Measurements from ENCODE around the gene ARHGEF33.

ARHGEF33 gene

DNA sequence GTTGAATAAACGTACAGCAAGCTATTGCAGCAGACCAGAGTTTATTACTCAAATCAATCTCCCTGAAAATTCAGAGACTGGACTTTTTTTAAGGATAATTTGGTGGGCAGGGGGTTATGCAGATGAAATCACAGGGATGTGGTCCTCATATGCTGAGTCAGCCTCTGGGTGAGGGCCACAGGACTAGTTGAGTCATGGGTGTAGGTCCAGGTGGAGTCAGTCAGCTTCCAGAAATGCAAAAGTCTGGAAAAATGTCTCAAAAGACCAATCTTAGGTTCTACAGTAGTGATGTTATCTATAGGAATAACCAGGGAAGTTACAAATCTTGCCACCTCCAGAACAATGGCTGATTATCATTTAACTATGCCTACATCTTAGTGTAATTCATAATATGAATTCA is 51.1 kb downstream of the ARHGEF33 start:
- no peak for TF ChIP-seq FOXM1 (IDR thresholded peaks at IDR 0.05; ENCODE audit: borderline replicate concordance, low read depth)
- TF ChIP-seq TCF12 (IDR thresholded peaks at IDR 0.05; ENCODE audit: low read depth), result no peak
- TF ChIP-seq USF1 (IDR thresholded peaks at IDR 0.05), result no peak
- no peak for TF ChIP-seq ZBTB7A (IDR thresholded peaks at IDR 0.05; ENCODE audit: low read depth)

- TF ChIP-seq MAX (IDR thresholded peaks at IDR 0.05) (no peak), TAF1 (IDR thresholded peaks at IDR 0.05; ENCODE audit: low read depth) (no peak), USF1 (IDR thresholded peaks at IDR 0.05) (no peak), RAD21 (IDR thresholded peaks at IDR 0.05; ENCODE audit: low read depth) (no peak), TCF12 (IDR thresholded peaks at IDR 0.05; ENCODE audit: low read depth) (no peak), EP300 (IDR thresholded peaks at IDR 0.05; ENCODE audit: borderline replicate concordance) (no peak), FOXM1 (IDR thresholded peaks at IDR 0.05; ENCODE audit: borderline replicate concordance, low read depth) (no peak), REST (IDR thresholded peaks at IDR 0.05; ENCODE audit: low read depth) (no peak), YY1 (IDR thresholded peaks at IDR 0.05; ENCODE audit: low read depth) (no peak), CREB1 (IDR thresholded peaks at IDR 0.05; ENCODE audit: low read depth) (no peak), ZBTB7A (IDR thresholded peaks at IDR 0.05; ENCODE audit: low read depth) (no peak), EGR1 (IDR thresholded peaks at IDR 0.05) (no peak), TEAD4 (IDR thresholded peaks at IDR 0.05) (no peak), CEBPB (IDR thresholded peaks at IDR 0.05) (no peak), NFIC (IDR thresholded peaks at IDR 0.05) (no peak)
These were observed 54.1 kb downstream of the ARHGEF33 start for GRCh38 chr2:38943784-38944183.

GRCh38 chr2:38945372-38945771 is 55.7 kb downstream of the ARHGEF33 start:
- TF ChIP-seq USF1 (IDR thresholded peaks at IDR 0.05), result no peak
- TF ChIP-seq REST (IDR thresholded peaks at IDR 0.05; ENCODE audit: low read depth), result no peak
- no peak for TF ChIP-seq NFIC (IDR thresholded peaks at IDR 0.05)
- TF ChIP-seq TCF12 (IDR thresholded peaks at IDR 0.05; ENCODE audit: low read depth), result no peak
- TF ChIP-seq EGR1 (IDR thresholded peaks at IDR 0.05), result no peak

GRCh38 chr2:38945911-38946310 is 56.2 kb downstream of the ARHGEF33 start:
- TF ChIP-seq RAD21 (IDR thresholded peaks at IDR 0.05; ENCODE audit: low read depth) (no peak), MAX (IDR thresholded peaks at IDR 0.05) (no peak), EP300 (IDR thresholded peaks at IDR 0.05; ENCODE audit: borderline replicate concordance) (no peak)

DNA sequence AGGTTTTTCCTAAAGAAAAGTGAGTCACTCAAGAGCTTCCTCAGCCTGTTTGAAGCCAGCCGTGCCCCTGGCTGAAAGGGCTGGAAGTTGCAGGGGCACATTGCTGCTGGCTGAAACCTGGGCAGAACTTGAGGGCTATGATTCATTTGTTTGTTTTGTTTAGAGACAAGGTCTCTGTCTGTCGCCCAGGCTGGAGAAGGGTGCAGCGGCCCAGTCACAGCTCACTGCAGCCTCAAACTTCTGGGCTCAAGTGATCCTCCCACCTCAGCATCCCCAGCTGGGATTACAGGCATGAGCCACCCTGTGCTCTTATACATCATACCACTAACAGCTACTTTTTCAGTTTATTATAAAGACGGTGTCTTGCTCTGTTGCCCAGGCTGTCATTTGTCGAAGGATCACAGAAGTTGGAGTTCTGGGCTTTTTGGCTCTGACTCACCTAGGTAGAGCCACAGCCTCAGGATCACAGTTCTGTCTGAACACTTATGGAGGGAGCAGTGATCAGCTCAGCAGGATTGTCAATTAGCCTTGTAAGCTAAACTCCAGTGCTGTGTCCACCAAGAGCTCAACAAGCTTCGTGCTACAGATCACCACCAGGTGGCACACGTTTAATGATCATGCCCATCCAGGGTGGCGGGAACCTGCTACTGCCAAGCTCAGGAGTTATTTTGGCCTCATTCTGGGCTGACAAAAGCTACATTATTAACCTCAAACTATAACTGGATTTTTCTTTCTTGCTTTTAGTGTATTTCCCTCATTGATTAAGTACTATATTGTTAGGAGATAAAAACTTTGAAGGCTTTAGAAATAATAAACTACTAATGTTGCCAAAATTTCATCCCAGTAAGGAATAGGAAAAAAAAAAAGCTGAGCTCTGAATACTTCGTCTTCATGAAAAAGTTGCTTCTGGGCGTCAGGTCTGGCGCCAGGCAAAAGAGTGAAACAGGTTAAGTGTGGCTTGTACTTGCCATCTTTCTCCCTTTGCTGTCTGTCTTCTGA is 57.9 kb downstream of the ARHGEF33 start:
- TF ChIP-seq RAD21 (IDR thresholded peaks at IDR 0.05; ENCODE audit: low read depth) (peak; percentile 86), EGR1 (IDR thresholded peaks at IDR 0.05) (no peak), MAX (IDR thresholded peaks at IDR 0.05) (0 out of 2 replicates have a peak, but pooled peaks have one; percentile 17)

DNA sequence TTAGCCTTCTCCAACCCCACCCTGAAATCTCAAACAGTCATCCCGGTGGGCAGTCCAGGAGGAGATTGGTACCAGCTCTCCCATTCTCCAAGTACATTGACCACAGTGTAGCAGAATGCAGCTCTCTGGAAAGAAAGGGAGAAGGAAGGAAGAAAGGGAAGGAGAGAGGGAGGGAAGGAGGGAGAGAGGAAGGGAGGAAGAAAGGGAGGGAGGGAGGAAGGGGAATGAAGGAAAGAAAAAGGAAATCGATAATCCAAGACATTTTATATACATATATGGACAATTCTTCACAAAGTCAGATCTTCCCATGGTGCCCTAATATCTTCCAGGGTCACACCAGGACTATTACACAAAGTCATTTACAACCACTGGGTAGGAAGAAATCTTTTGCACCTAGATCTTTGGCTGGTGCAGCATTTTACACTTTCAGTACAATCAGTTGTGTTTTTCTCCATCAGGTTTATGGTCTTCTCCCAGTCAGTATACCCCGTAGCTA is 58.8 kb downstream of the ARHGEF33 start:
- no peak for TF ChIP-seq TEAD4 (IDR thresholded peaks at IDR 0.05)
- no peak for TF ChIP-seq CREB1 (IDR thresholded peaks at IDR 0.05; ENCODE audit: low read depth)
- TF ChIP-seq RAD21 (IDR thresholded peaks at IDR 0.05; ENCODE audit: low read depth), result no peak
- TF ChIP-seq TAF1 (IDR thresholded peaks at IDR 0.05; ENCODE audit: low read depth), result no peak
- no peak for TF ChIP-seq ZBTB7A (IDR thresholded peaks at IDR 0.05; ENCODE audit: low read depth)

All from Ishikawa (cell line).